Panc1 (cell line): ENCODE results near the gene B4GALT1. TPM values are rescaled to one million over a fixed set of nuclear protein-coding genes. Genes with fewer than 3 reads are reported as not detected.

Source experiments
- ATAC-seq: fragments of 200-7000 bp; cut with Tn5 transposase; 2 replicates; pipeline ENCODE4 v1.9.1; 2020; ENCODE audit warnings: mild to moderate bottlenecking, moderate library complexity
- BruUV-seq: library from RNA; stranded (reverse); fragments of 400-500 nt; replicated peaks from 2 replicates; lab custom pipeline; 2021; lab: Mats Ljungman, UMichigan
- CTCF ChIA-PET: fragments of 300-600 bp; sonication (Branson Sonifier 250); formaldehyde crosslinking; loops from one replicate; lab custom pipeline; 2022; ENCODE audit warnings: antibody characterized with exemption; lab: Charles Lee
- POLR2A ChIA-PET: fragments of 300-600 bp; sonication (Branson Sonifier 250); formaldehyde crosslinking; loops from one replicate; lab custom pipeline; 2022; ENCODE audit warnings: antibody characterized with exemption; lab: Charles Lee
- DNase-seq: peaks from one replicate; pipeline ENCODE4 v3.0.0-alpha.2; 2010; ENCODE audit warnings: low read depth, low spot score
- H3K27ac ChIP-seq: 2 replicates; pipeline ENCODE4 v1.5.1; 2011; ENCODE audit warnings: mild to moderate bottlenecking, low read length, inconsistent platforms
- H3K27me3 ChIP-seq: fragments of 200-500 bp; sonication (Bioruptor generic); 2 replicates; pipeline ENCODE4 v1.6.0; 2014; ENCODE audit warnings: low read length, inconsistent platforms; ENCODE audit not compliant: control insufficient read depth, insufficient read depth
- H3K36me3 ChIP-seq: fragments of 200-500 bp; sonication (Bioruptor generic); 2 replicates; pipeline ENCODE4 v1.5.1; 2014; ENCODE audit warnings: inconsistent platforms, mild to moderate bottlenecking, low read length, moderate library complexity; ENCODE audit not compliant: control insufficient read depth, insufficient read depth
- H3K4me1 ChIP-seq: 2 replicates; pipeline ENCODE4 v1.5.1; 2011; ENCODE audit warnings: inconsistent platforms, mild to moderate bottlenecking, low read length, moderate library complexity; ENCODE audit not compliant: control insufficient read depth, insufficient read depth
- H3K4me3 ChIP-seq, 2 experiments: 2 replicates each; pipeline ENCODE4 v1.5.1; 2011 to 2012; ENCODE audit warnings: low read depth in 2 of 2, low read length in 2 of 2, mild to moderate bottlenecking in 2 of 2, inconsistent platforms in 1 of 2, moderate library complexity in 1 of 2
- H3K9me3 ChIP-seq: fragments of 200-500 bp; sonication (Bioruptor generic); 2 replicates; pipeline ENCODE4 v1.5.1; 2014; ENCODE audit warnings: low read depth, mild to moderate bottlenecking, inconsistent platforms, low read length, moderate library complexity; ENCODE audit not compliant: control insufficient read depth, insufficient read depth
- CTCF ChIP-seq: fragments of 450-650 bp; IDR thresholded peaks from 2 replicates; pipeline ENCODE4 v1.5.1; 2017; ENCODE audit warnings: mild to moderate bottlenecking
- POLR2AphosphoS5 ChIP-seq: IDR thresholded peaks from 2 replicates; pipeline ENCODE4 v1.6.1; 2012; ENCODE audit warnings: mild to moderate bottlenecking, low read depth, low read length, moderate library complexity
- REST ChIP-seq, 2 experiments: IDR thresholded peaks; 2 replicates each; pipeline ENCODE4 v1.6.1; 2011 to 2012; ENCODE audit warnings: low read depth in 2 of 2, control low read depth in 1 of 2, low read length in 1 of 2, mild to moderate bottlenecking in 1 of 2, moderate library complexity in 1 of 2; ENCODE audit not compliant: insufficient read depth in 1 of 2
- SIN3A ChIP-seq: IDR thresholded peaks from 2 replicates; pipeline ENCODE4 v1.6.1; 2012; ENCODE audit warnings: low read depth, mild to moderate bottlenecking, low read length, moderate library complexity, borderline replicate concordance; ENCODE audit not compliant: insufficient read depth
- TCF7L2 ChIP-seq: IDR thresholded peaks from 2 replicates; pipeline ENCODE4 v1.6.1; 2011; ENCODE audit warnings: mild to moderate bottlenecking, low read depth, low read length, inconsistent platforms
- in situ Hi-C: cut with HindIII; loops from 2 replicates; pipeline ENCODE4 v1.10.0; 2016; ENCODE audit warnings: low sequenced_read_pairs, low pct_unique_long_range_greater_than_20kb
- intact Hi-C: fragments of 100-400 bp; cut with micrococcal nuclease; formaldehyde crosslinking; loops from one replicate; pipeline ENCODE4 v1.10.0; 2022; ENCODE audit not compliant: unreplicated experiment
- total RNA-seq: library from RNA; stranded (reverse); gene quantifications from one replicate; pipeline ENCODE4 v1.2.1, GENCODE V29; 2021; ENCODE audit not compliant: unreplicated experiment

B4GALT1 gene
- total RNA-seq, 1 experiment from 2014 or later, result 57.4 TPM

- no peak for TF ChIP-seq POLR2AphosphoS5
- no peak for TF ChIP-seq SIN3A
- TF ChIP-seq CTCF, result no peak
- TF ChIP-seq REST (IDR thresholded peaks at IDR 0.05; ENCODE audit: insufficient read depth in 1 of 2, low read depth in 2 of 2, low read length in 1 of 2), result no peak
- no peak for TF ChIP-seq TCF7L2
Measured at GRCh38 chr9:33147416-33148169, 19.5 kb downstream of the B4GALT1 start.

GRCh38 chr9:33146298-33146697 lies 20.8 kb downstream of the B4GALT1 start:
- TF ChIP-seq SIN3A (no peak), CTCF (no peak), POLR2AphosphoS5 (no peak), REST (IDR thresholded peaks at IDR 0.05; ENCODE audit: insufficient read depth in 1 of 2, low read depth in 2 of 2, low read length in 1 of 2) (no peak), TCF7L2 (no peak)
- CTCF ChIA-PET, result no interaction called here
- ATAC-seq, result no peak
- BruUV-seq, result no TSS peak
- intact Hi-C loops (no loop called here), in situ Hi-C loops (no loop called here)
- Histone ChIP-seq H3K27me3 (no peaks in the 10 kb centered on the region), H3K9me3 (no peaks in the 10 kb centered on the region), H3K36me3 (no peaks in the 10 kb centered on the region), H3K4me1 (peaks cover 16% of the 10 kb centered on the region), H3K27ac (no peak overlapping the region), H3K4me3 (no peak overlapping the region)
- DNase-seq, result no peak
- POLR2A ChIA-PET, result no interaction called here

More at GRCh38 chr9:33147416-33148169, 19.5 kb downstream of the B4GALT1 start:
- ATAC-seq, result no peak
- Histone ChIP-seq H3K36me3 (no peaks in the 10 kb centered on the region), H3K27ac (no peak overlapping the region), H3K4me1 (peaks cover 22% of the 10 kb centered on the region), H3K9me3 (no peaks in the 10 kb centered on the region), H3K27me3 (no peaks in the 10 kb centered on the region), H3K4me3 (no peak overlapping the region)
- DNase-seq, result no peak
- intact Hi-C loops, result no loop called here
- POLR2A ChIA-PET, result no interaction called here
- in situ Hi-C loops, result no loop called here
- no TSS peak for BruUV-seq
- CTCF ChIA-PET, result no interaction called here
